Activated naive CD4-positive, alpha-beta T cell treated with anti-CD3 and anti-CD28 coated beads, Interleukin-2, amount 10 ng/mL, durations not matched to agents 7 days and 5 days (primary cell): ENCODE data around the gene COG5.
"Not testable (repeated sequence)": the region's sequence is repeated elsewhere in the genome, so short reads cannot be mapped to it uniquely, and the experiment has no call there.

Experiments
- CTCF ChIA-PET: fragments of 350-600 bp; sonication (Branson Sonifier 250); formaldehyde crosslinking; loops from one replicate; lab custom pipeline; 2021; ENCODE audit warnings: antibody characterized with exemption; lab: Charles Lee
- DNase-seq: peaks from one replicate; pipeline ENCODE4 v3.0.0-alpha.2; 2020
- H3K27ac Mint-ChIP-seq: one replicate; pipeline ENCODE4 v1.8.0; 2021; ENCODE audit warnings: mild to moderate bottlenecking, moderate library complexity, mixed read lengths
- H3K27me3 Mint-ChIP-seq: one replicate; pipeline ENCODE4 v1.8.0; 2021; ENCODE audit warnings: mild to moderate bottlenecking, mixed read lengths
- H3K36me3 Mint-ChIP-seq: one replicate; pipeline ENCODE4 v1.8.0; 2021; ENCODE audit warnings: mixed read lengths
- H3K4me1 Mint-ChIP-seq: one replicate; pipeline ENCODE4 v1.8.0; 2021; ENCODE audit warnings: mixed read lengths
- H3K4me3 Mint-ChIP-seq: one replicate; pipeline ENCODE4 v1.8.0; 2021; ENCODE audit warnings: mild to moderate bottlenecking, moderate library complexity, mixed read lengths
- H3K9me3 Mint-ChIP-seq: one replicate; pipeline ENCODE4 v1.8.0; 2021; ENCODE audit warnings: mixed read lengths

COG5 gene

GRCh38 chr7:107246836-107247235 is 316.9 kb downstream of the COG5 start:
- CTCF ChIA-PET, H3K27me3 Mint-ChIP-seq: not testable (repeated sequence)
- peaks cover 43% of the 10 kb centered on the region for H3K36me3 Mint-ChIP-seq

DNA sequence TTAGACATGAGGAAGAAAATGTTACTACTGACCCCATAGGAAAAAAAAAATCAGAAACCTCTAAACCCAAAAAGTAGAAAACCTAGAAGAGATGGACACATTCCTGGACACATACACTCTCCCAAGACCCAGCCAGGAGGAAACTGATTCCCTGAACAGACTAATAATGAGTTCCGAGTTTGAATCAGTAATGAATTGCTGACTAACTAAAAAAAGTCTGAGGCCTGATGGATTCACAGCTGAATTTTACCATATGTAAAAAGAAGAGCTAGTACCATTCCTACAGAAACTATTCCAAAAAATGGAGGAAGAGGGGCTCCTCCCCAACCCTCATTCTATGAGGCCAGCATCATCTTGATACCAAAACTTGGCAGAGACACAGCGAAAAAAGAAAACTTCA is 319.1 kb downstream of the COG5 start:
- Mint-ChIP-seq H3K27me3 (no peaks in the 10 kb centered on the region), H3K9me3 (peaks cover 6% of the 10 kb centered on the region), H3K4me3 (no peak overlapping the region), H3K36me3 (peaks cover 44% of the 10 kb centered on the region), H3K27ac (no peak overlapping the region), H3K4me1 (no peaks in the 10 kb centered on the region)
- CTCF ChIA-PET: no interaction called here
- no peak for DNase-seq

More at GRCh38 chr7:107246836-107247235, 316.9 kb downstream of the COG5 start:
- DNase-seq, H3K9me3 Mint-ChIP-seq, H3K27ac Mint-ChIP-seq, H3K4me1 Mint-ChIP-seq, H3K4me3 Mint-ChIP-seq: not testable (repeated sequence)

GRCh38 chr7:107242267-107242666 is 321.5 kb downstream of the COG5 start:
- Mint-ChIP-seq H3K4me3 (no peak overlapping the region), H3K36me3 (peaks cover 40% of the 10 kb centered on the region), H3K4me1 (no peaks in the 10 kb centered on the region), H3K9me3 (peaks cover 6% of the 10 kb centered on the region), H3K27me3 (no peaks in the 10 kb centered on the region), H3K27ac (no peak overlapping the region)
- CTCF ChIA-PET: no interaction called here
- no peak for DNase-seq

GRCh38 chr7:107237451-107237850 is 326.3 kb downstream of the COG5 start:
- no peak for DNase-seq
- Mint-ChIP-seq H3K27me3 (no peaks in the 10 kb centered on the region), H3K27ac (no peak overlapping the region), H3K36me3 (peaks cover 8% of the 10 kb centered on the region), H3K4me3 (no peak overlapping the region), H3K9me3 (no peaks in the 10 kb centered on the region), H3K4me1 (no peaks in the 10 kb centered on the region)
- CTCF ChIA-PET: no interaction called here

DNA sequence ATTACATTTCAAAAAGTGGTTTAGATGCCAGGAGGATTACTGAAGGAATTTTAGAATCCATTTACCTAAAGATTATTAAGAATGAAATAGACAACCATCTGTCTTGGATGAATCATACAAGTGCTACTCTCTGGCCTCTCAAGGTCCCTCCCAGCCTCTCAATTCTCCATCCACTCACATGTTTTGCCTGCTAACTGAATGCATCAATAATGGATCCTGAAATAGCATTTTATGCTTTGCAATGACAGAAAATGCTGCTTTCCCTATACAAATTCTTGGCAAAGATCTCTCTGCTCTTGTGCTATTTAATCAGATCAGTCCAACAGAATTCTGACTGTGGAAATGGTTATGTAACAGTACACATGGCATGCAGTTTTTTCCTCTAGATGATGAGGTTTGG is 326.9 kb downstream of the COG5 start:
- Mint-ChIP-seq H3K27me3 (no peaks in the 10 kb centered on the region), H3K9me3 (no peaks in the 10 kb centered on the region), H3K4me3 (no peak overlapping the region), H3K27ac (no peak overlapping the region), H3K4me1 (no peaks in the 10 kb centered on the region), H3K36me3 (peaks cover 5% of the 10 kb centered on the region)
- CTCF ChIA-PET: no interaction called here
- DNase-seq: no peak

GRCh38 chr7:107234436-107234835 is 329.3 kb downstream of the COG5 start:
- CTCF ChIA-PET: no interaction called here
- no peaks in the 10 kb centered on the region for H3K9me3 Mint-ChIP-seq
- no peak overlapping the region for H3K27ac Mint-ChIP-seq
- H3K27me3 Mint-ChIP-seq: no peaks in the 10 kb centered on the region
- DNase-seq: no peak
- no peak overlapping the region for H3K4me3 Mint-ChIP-seq
- peaks cover 3% of the 10 kb centered on the region for H3K36me3 Mint-ChIP-seq
- no peaks in the 10 kb centered on the region for H3K4me1 Mint-ChIP-seq

- H3K27ac Mint-ChIP-seq: no peak overlapping the region
- peaks cover 3% of the 10 kb centered on the region for H3K36me3 Mint-ChIP-seq
- no peak overlapping the region for H3K4me3 Mint-ChIP-seq
- H3K4me1 Mint-ChIP-seq: no peaks in the 10 kb centered on the region
- CTCF ChIA-PET: no interaction called here
- no peaks in the 10 kb centered on the region for H3K9me3 Mint-ChIP-seq
- DNase-seq: no peak
- no peaks in the 10 kb centered on the region for H3K27me3 Mint-ChIP-seq
Measured at GRCh38 chr7:107233981-107234380, 329.7 kb downstream of the COG5 start.

- H3K36me3 Mint-ChIP-seq: peaks cover 6% of the 10 kb centered on the region
- H3K27me3 Mint-ChIP-seq: no peaks in the 10 kb centered on the region
- no peak for DNase-seq
- no peak overlapping the region for H3K4me3 Mint-ChIP-seq
- H3K27ac Mint-ChIP-seq: no peak overlapping the region
- CTCF ChIA-PET: no interaction called here
- H3K4me1 Mint-ChIP-seq: no peaks in the 10 kb centered on the region
- no peaks in the 10 kb centered on the region for H3K9me3 Mint-ChIP-seq
Measured at GRCh38 chr7:107233174-107233573, 330.5 kb downstream of the COG5 start.

DNA sequence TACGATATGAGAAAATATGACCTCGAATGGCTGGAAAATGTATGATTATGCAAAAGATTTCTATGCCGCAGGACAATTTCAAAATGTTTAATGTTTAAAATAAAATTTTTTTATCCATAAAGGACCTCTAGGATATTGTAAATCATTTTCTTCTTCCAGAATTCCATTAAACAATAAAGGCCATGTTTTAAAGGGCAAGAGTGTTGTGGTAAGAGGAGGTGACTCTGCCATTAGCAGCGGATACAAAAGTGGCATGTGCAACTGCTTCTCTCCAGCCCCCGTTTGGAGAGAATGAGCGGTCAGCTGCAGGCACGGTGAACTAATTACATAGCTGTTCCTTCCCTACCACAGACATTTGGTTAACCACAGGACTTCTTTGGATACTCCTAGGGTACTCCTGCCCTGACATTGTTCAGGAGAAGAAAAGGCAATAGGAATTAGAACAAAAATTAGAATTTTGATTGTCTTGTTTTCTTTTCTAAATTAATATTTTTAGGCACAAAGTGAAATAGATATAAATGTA is 331.1 kb downstream of the COG5 start:
- no peaks in the 10 kb centered on the region for H3K9me3 Mint-ChIP-seq
- no peak overlapping the region for H3K4me3 Mint-ChIP-seq
- H3K27me3 Mint-ChIP-seq: no peaks in the 10 kb centered on the region
- DNase-seq: no peak
- no peak overlapping the region for H3K27ac Mint-ChIP-seq
- CTCF ChIA-PET: no interaction called here
- H3K36me3 Mint-ChIP-seq: peaks cover 6% of the 10 kb centered on the region
- no peaks in the 10 kb centered on the region for H3K4me1 Mint-ChIP-seq

DNA sequence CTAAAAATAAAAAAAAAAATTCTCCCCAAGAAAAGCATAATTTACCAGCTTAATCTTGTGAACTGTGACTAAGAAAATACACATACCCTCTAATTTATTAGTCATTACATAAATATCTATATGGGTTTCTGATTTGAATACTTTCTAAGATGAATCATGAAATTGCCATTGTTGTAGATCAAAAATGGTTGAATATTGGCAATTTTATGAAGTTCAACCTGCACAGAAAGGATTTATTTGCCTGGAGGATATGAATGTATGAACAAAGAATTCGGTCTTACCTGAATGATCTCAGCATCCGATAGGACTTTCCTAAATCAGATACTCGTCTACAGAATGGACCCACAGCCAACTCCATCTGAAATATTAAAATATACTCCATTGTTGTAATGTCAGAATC is 333.4 kb downstream of the COG5 start:
- H3K27ac Mint-ChIP-seq: no peak overlapping the region
- CTCF ChIA-PET: no interaction called here
- peaks cover 7% of the 10 kb centered on the region for H3K36me3 Mint-ChIP-seq

GRCh38 chr7:107228291-107228690 is 335.4 kb downstream of the COG5 start:
- CTCF ChIA-PET: interaction anchor here (0.7 kb wide), 1 partner anchor 436 kb away, joined by 3 read pairs; no protein-coding TSS in a partner anchor
- Mint-ChIP-seq H3K9me3 (no peaks in the 10 kb centered on the region), H3K4me3 (no peak overlapping the region), H3K36me3 (peaks cover 7% of the 10 kb centered on the region), H3K27me3 (no peaks in the 10 kb centered on the region), H3K27ac (no peak overlapping the region), H3K4me1 (no peaks in the 10 kb centered on the region)
- no peak for DNase-seq

More for the DNA sequence above, 333.4 kb downstream of the COG5 start:
- DNase-seq: no peak
- Mint-ChIP-seq H3K4me3 (no peak overlapping the region), H3K4me1 (no peaks in the 10 kb centered on the region), H3K9me3 (no peaks in the 10 kb centered on the region), H3K27me3 (no peaks in the 10 kb centered on the region)

DNA sequence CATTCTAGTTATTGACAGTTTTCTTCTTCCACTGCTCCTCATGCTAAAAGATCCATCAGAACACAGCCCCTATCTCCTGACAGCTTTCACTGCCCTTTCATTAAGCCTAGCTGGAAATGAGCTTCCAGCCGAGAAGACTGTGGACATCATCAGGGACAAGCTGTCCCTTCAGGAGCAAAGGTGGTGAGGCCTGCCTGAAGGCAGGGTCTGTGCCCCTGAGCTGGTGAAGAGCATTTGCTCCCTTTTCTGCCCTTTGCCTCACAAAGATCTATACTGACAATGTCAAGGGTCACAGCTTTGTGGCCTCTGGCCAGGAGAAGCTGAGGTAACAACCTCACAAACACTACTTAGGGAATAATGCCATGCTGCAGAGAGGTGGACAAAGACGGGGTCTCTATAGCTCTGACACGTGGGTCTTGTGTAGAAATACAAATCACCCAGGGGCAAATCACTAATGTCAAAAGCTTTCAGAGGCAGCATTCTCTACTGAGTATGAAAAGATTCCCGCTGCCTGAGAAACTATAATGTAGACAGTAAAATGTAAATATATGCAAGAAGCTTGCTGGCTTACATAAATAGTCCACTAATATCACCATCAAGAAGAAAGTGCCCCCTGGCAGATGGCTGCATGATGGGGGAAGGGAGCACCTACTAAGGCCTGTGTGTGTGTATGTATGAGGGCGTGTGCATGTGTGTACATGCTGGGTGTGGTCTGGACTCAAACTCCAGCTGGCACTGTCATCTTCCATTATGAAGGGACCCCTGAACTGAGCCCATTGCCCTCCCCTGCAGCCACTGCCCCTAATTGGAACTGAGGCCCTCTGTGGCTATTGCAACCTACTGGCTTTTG is 339.1 kb downstream of the COG5 start:
- Mint-ChIP-seq H3K27me3 (no peaks in the 10 kb centered on the region), H3K27ac (no peak overlapping the region), H3K36me3 (peaks cover 6% of the 10 kb centered on the region), H3K9me3 (no peaks in the 10 kb centered on the region), H3K4me3 (no peak overlapping the region), H3K4me1 (no peaks in the 10 kb centered on the region)
- CTCF ChIA-PET: no interaction called here
- no peak for DNase-seq

GRCh38 chr7:107220806-107221205 is 342.9 kb downstream of the COG5 start:
- H3K36me3 Mint-ChIP-seq, H3K27ac Mint-ChIP-seq, CTCF ChIA-PET, H3K4me3 Mint-ChIP-seq, DNase-seq, H3K27me3 Mint-ChIP-seq, H3K4me1 Mint-ChIP-seq, H3K9me3 Mint-ChIP-seq: not testable (repeated sequence)

GRCh38 chr7:107220356-107220755 is 343.4 kb downstream of the COG5 start:
- H3K9me3 Mint-ChIP-seq: peaks cover 2% of the 10 kb centered on the region
- CTCF ChIA-PET: no interaction called here
- peaks cover 2% of the 10 kb centered on the region for H3K36me3 Mint-ChIP-seq
- H3K27ac Mint-ChIP-seq: no peak overlapping the region
- DNase-seq: no peak
- no peak overlapping the region for H3K4me3 Mint-ChIP-seq
- no peaks in the 10 kb centered on the region for H3K4me1 Mint-ChIP-seq
- H3K27me3 Mint-ChIP-seq: no peaks in the 10 kb centered on the region

- Mint-ChIP-seq H3K4me3 (no peak overlapping the region), H3K27me3 (no peaks in the 10 kb centered on the region), H3K27ac (no peak overlapping the region), H3K36me3 (peaks cover 4% of the 10 kb centered on the region), H3K9me3 (peaks cover 4% of the 10 kb centered on the region), H3K4me1 (no peaks in the 10 kb centered on the region)
- DNase-seq: no peak
- CTCF ChIA-PET: no interaction called here
Measured at GRCh38 chr7:107219563-107220244, 344.0 kb downstream of the COG5 start.
